ENCODE results near the gene KLHL36. TPM values are rescaled to one million over a fixed set of nuclear protein-coding genes. Genes with fewer than 3 reads are reported as not detected.

KLHL36 gene
- total RNA-seq, 1 experiment from 2014 or later, result 93.6 TPM

GRCh38 chr16:84609563-84610177 lies 38.6 kb upstream of the KLHL36 start:
- H3K4me1 Mint-ChIP-seq (ENCODE audit: low read depth, unreplicated experiment), result peaks cover 59% of the 10 kb centered on the region
- peaks cover 33% of the 10 kb centered on the region for H3K36me3 Mint-ChIP-seq (ENCODE audit: insufficient read depth, unreplicated experiment)
- no peaks in the 10 kb centered on the region for H3K27me3 Mint-ChIP-seq (ENCODE audit: unreplicated experiment)
- CTCF ChIA-PET, result no interaction called here
- peaks cover 3% of the 10 kb centered on the region for H3K9me3 Mint-ChIP-seq (ENCODE audit: low read depth, unreplicated experiment)
- intact Hi-C loops (cut with micrococcal nuclease; ENCODE audit: unreplicated experiment), result no loop called here
- no peak for TF ChIP-seq CTCF (IDR thresholded peaks at IDR 0.05; ENCODE audit: unreplicated experiment)
- H3K4me3 Mint-ChIP-seq (ENCODE audit: low read depth, unreplicated experiment), result no peak overlapping the region
- no peak for DNase-seq
- no TSS peak for BruUV-seq (replicated peaks)
- no peak overlapping the region for H3K27ac Mint-ChIP-seq (ENCODE audit: unreplicated experiment)

GRCh38 chr16:84610376-84610775 lies 37.9 kb upstream of the KLHL36 start:
- Mint-ChIP-seq H3K4me3 (ENCODE audit: low read depth, unreplicated experiment) (no peak overlapping the region), H3K36me3 (ENCODE audit: insufficient read depth, unreplicated experiment) (peaks cover 36% of the 10 kb centered on the region), H3K4me1 (ENCODE audit: low read depth, unreplicated experiment) (peaks cover 58% of the 10 kb centered on the region), H3K27me3 (ENCODE audit: unreplicated experiment) (no peaks in the 10 kb centered on the region), H3K27ac (ENCODE audit: unreplicated experiment) (no peak overlapping the region), H3K9me3 (ENCODE audit: low read depth, unreplicated experiment) (peaks cover 3% of the 10 kb centered on the region)
- intact Hi-C loops (cut with micrococcal nuclease; ENCODE audit: unreplicated experiment), result no loop called here
- CTCF ChIA-PET, result no interaction called here
- TF ChIP-seq CTCF (IDR thresholded peaks at IDR 0.05; ENCODE audit: unreplicated experiment), result no peak
- no TSS peak for BruUV-seq (replicated peaks)
- no peak for DNase-seq

GRCh38 chr16:84611041-84611440 lies 37.3 kb upstream of the KLHL36 start:
- no peak for TF ChIP-seq CTCF (IDR thresholded peaks at IDR 0.05; ENCODE audit: unreplicated experiment)
- H3K4me1 Mint-ChIP-seq (ENCODE audit: low read depth, unreplicated experiment), result peaks cover 64% of the 10 kb centered on the region
- DNase-seq, result no peak
- no TSS peak for BruUV-seq (replicated peaks)
- H3K27ac Mint-ChIP-seq (ENCODE audit: unreplicated experiment), result no peak overlapping the region
- intact Hi-C loops (cut with micrococcal nuclease; ENCODE audit: unreplicated experiment), result no loop called here
- CTCF ChIA-PET, result no interaction called here
- H3K27me3 Mint-ChIP-seq (ENCODE audit: unreplicated experiment), result no peaks in the 10 kb centered on the region
- H3K36me3 Mint-ChIP-seq (ENCODE audit: insufficient read depth, unreplicated experiment), result peaks cover 43% of the 10 kb centered on the region
- no peak overlapping the region for H3K4me3 Mint-ChIP-seq (ENCODE audit: low read depth, unreplicated experiment)
- H3K9me3 Mint-ChIP-seq (ENCODE audit: low read depth, unreplicated experiment), result peaks cover 3% of the 10 kb centered on the region

- H3K9me3 Mint-ChIP-seq (ENCODE audit: low read depth, unreplicated experiment), result no peaks in the 10 kb centered on the region
- H3K36me3 Mint-ChIP-seq (ENCODE audit: insufficient read depth, unreplicated experiment), result peaks cover 54% of the 10 kb centered on the region
Observed at GRCh38 chr16:84612686-84613085, 35.6 kb upstream of the KLHL36 start.

More at GRCh38 chr16:84612686-84613085, 35.6 kb upstream of the KLHL36 start:
- Mint-ChIP-seq H3K4me3 (ENCODE audit: low read depth, unreplicated experiment) (no peak overlapping the region), H3K4me1 (ENCODE audit: low read depth, unreplicated experiment) (peaks cover 55% of the 10 kb centered on the region), H3K27ac (ENCODE audit: unreplicated experiment) (no peak overlapping the region), H3K27me3 (ENCODE audit: unreplicated experiment) (no peaks in the 10 kb centered on the region)
- CTCF ChIA-PET, result interaction anchor here (1.6 kb wide), 1 partner anchor 14 kb away, joined by 3 read pairs; no protein-coding TSS in a partner anchor
- intact Hi-C loops (cut with micrococcal nuclease; ENCODE audit: unreplicated experiment), result no loop called here
- no peak for TF ChIP-seq CTCF (IDR thresholded peaks at IDR 0.05; ENCODE audit: unreplicated experiment)
- DNase-seq, result no peak
- no TSS peak for BruUV-seq (replicated peaks)

All from Calu3 (cell line).